Astrocyte of the spinal cord (primary cell): ENCODE results near the gene STPG1.
"Not testable (repeated sequence)": the region's sequence is repeated elsewhere in the genome, so short reads cannot be mapped to it uniquely, and the experiment has no call there.

Experiments used
- DNase-seq: peaks from one replicate; pipeline ENCODE4 v3.0.0; 2011; ENCODE audit warnings: low read depth, low spot score
- H3K4me3 ChIP-seq: 2 replicates; pipeline ENCODE4 v1.5.1; 2011; ENCODE audit warnings: low read depth, mild to moderate bottlenecking, low read length, moderate library complexity
- CTCF ChIP-seq: IDR thresholded peaks from 2 replicates; pipeline ENCODE4 v1.5.1; 2012; ENCODE audit warnings: low read depth, mild to moderate bottlenecking, low read length, inconsistent platforms
- in situ Hi-C: cut with HindIII; loops from 2 replicates; pipeline ENCODE4 v1.10.0; 2017; ENCODE audit warnings: low sequenced_read_pairs

STPG1 gene

GRCh38 chr1:24452922-24453485 lies 39.4 kb upstream of the STPG1 start:
- DNase-seq: no peak
- no peak for TF ChIP-seq CTCF
- in situ Hi-C loops: no loop called here
- no peak overlapping the region for H3K4me3 ChIP-seq

GRCh38 chr1:24451746-24452145 lies 38.2 kb upstream of the STPG1 start:
- TF ChIP-seq CTCF: no peak
- no peak for DNase-seq
- in situ Hi-C loops: no loop called here
- H3K4me3 ChIP-seq: no peak overlapping the region

GRCh38 chr1:24450857-24451397 lies 37.3 kb upstream of the STPG1 start:
- TF ChIP-seq CTCF: no peak
- H3K4me3 ChIP-seq: no peak overlapping the region
- no peak for DNase-seq
- in situ Hi-C loops: no loop called here

- in situ Hi-C loops: no loop called here
- TF ChIP-seq CTCF: no peak
- no peak overlapping the region for H3K4me3 ChIP-seq
- no peak for DNase-seq
These were observed 36.7 kb upstream of the STPG1 start for GRCh38 chr1:24450316-24450715.

- in situ Hi-C loops, DNase-seq, H3K4me3 ChIP-seq: not testable (repeated sequence)
These were observed 32.9 kb upstream of the STPG1 start for GRCh38 chr1:24446446-24446845.

GRCh38 chr1:24443241-24443656 lies 29.7 kb upstream of the STPG1 start:
- in situ Hi-C loops: no loop called here
- TF ChIP-seq CTCF: no peak
- DNase-seq: no peak
- no peak overlapping the region for H3K4me3 ChIP-seq

- no peak overlapping the region for H3K4me3 ChIP-seq
- in situ Hi-C loops: no loop called here
- no peak for DNase-seq
- no peak for TF ChIP-seq CTCF
These were observed 29.2 kb upstream of the STPG1 start for GRCh38 chr1:24442764-24443163.
